H1 (cell line): ENCODE results near the gene RHOH. TPM values are rescaled to one million over a fixed set of nuclear protein-coding genes. Genes with fewer than 3 reads are reported as not detected.

ENCODE experiments used
- CTCF ChIA-PET: fragments of 300-600 bp; sonication (Branson Sonifier 250); formaldehyde crosslinking; loops from one replicate; lab custom pipeline; 2021; ENCODE audit not compliant: partially characterized antibody; lab: Charles Lee
- POLR2A ChIA-PET: fragments of 300-600 bp; sonication (Branson Sonifier 250); formaldehyde crosslinking; loops from one replicate; lab custom pipeline; 2021; ENCODE audit warnings: inconsistent platforms; ENCODE audit not compliant: partially characterized antibody; lab: Charles Lee
- DNase-seq, 2 experiments: peaks; one replicate each; pipeline versions ENCODE4 v3.0.0 to v3.0.0-alpha.2; 2010 to 2022; ENCODE audit warnings: low spot score in 2 of 2, low read depth in 1 of 2, mixed read lengths in 1 of 2
- FAIRE-seq: peaks from 2 replicates; lab custom pipeline; 2011; peaks lifted over from hg19 to GRCh38; lab: Jason Lieb, UNC
- H2AFZ ChIP-seq: 2 replicates; pipeline ENCODE4 v1.8.1; 2012; ENCODE audit warnings: low read length, inconsistent platforms
- H2AK5ac ChIP-seq: 2 replicates; pipeline ENCODE4 v1.6.1; 2013; ENCODE audit warnings: low read depth, low read length
- H2BK120ac ChIP-seq: replicated peaks from 2 replicates; pipeline ENCODE3; 2013; ENCODE audit warnings: low read depth, low read length, inconsistent platforms
- H2BK12ac ChIP-seq: 2 replicates; pipeline ENCODE4 v1.6.1; 2013; ENCODE audit warnings: low read depth, low read length
- H2BK15ac ChIP-seq: 2 replicates; pipeline ENCODE4 v1.6.1; 2013; ENCODE audit warnings: low read length
- H2BK20ac ChIP-seq: 2 replicates; pipeline ENCODE4 v1.6.1; 2013; ENCODE audit warnings: low read length
- H2BK5ac ChIP-seq: 2 replicates; pipeline ENCODE4 v1.6.1; 2013; ENCODE audit warnings: low read depth, low read length
- H3K14ac ChIP-seq: 2 replicates; pipeline ENCODE4 v1.6.1; 2013; ENCODE audit warnings: inconsistent platforms; ENCODE audit not compliant: insufficient read length
- H3K18ac ChIP-seq: 2 replicates; pipeline ENCODE4 v1.6.1; 2013; ENCODE audit warnings: low read length; ENCODE audit errors: extremely low read depth
- H3K23ac ChIP-seq: 2 replicates; pipeline ENCODE4 v1.6.1; 2013; ENCODE audit warnings: inconsistent platforms; ENCODE audit not compliant: insufficient read length
- H3K23me2 ChIP-seq: 2 replicates; pipeline ENCODE4 v1.6.1; 2013; ENCODE audit warnings: low read depth, low read length
- H3K27ac ChIP-seq: 2 replicates; pipeline ENCODE4 v1.6.1; 2011; ENCODE audit warnings: low read depth, low read length, inconsistent platforms
- H3K27me3 ChIP-seq, 4 experiments: replicated peaks in 1 of 4; 1 replicate in 1 of 4; 2 replicates in 3 of 4; pipeline versions ENCODE4 v1.6.1 to v1.8.1; 2011 to 2013; ENCODE audit warnings: low read length in 3 of 4, mild to moderate bottlenecking in 3 of 4, inconsistent platforms in 2 of 4, mixed read lengths in 2 of 4, moderate library complexity in 1 of 4; ENCODE audit not compliant: control insufficient read depth in 3 of 4, insufficient read depth in 3 of 4; ENCODE audit errors: extremely low read depth in 1 of 4
- H3K36me3 ChIP-seq, 4 experiments: 2 replicates each; pipeline versions ENCODE4 v1.6.1 to v1.8.1; 2011 to 2013; ENCODE audit warnings: mild to moderate bottlenecking in 4 of 4, low read length in 3 of 4, moderate library complexity in 2 of 4, control low read depth in 1 of 4, inconsistent platforms in 1 of 4; ENCODE audit not compliant: insufficient read depth in 4 of 4, control insufficient read depth in 2 of 4
- H3K4ac ChIP-seq: replicated peaks from 2 replicates; pipeline ENCODE3; 2013; ENCODE audit warnings: low read length, low read depth, mixed read lengths, inconsistent platforms; ENCODE audit not compliant: insufficient read length
- H3K4me1 ChIP-seq, 4 experiments: replicated peaks in 1 of 4; 1 replicate in 1 of 4; 2 replicates in 3 of 4; pipeline versions ENCODE4 v1.6.1 to v1.8.1; 2011 to 2013; ENCODE audit warnings: low read length in 3 of 4, inconsistent platforms in 2 of 4, mixed read lengths in 1 of 4; ENCODE audit not compliant: insufficient read depth in 4 of 4, control insufficient read depth in 3 of 4
- H3K4me2 ChIP-seq, 2 experiments: 2 replicates each; pipeline versions ENCODE4 v1.6.1 to v1.8.1; 2011 to 2013; ENCODE audit warnings: low read depth in 2 of 2, low read length in 2 of 2, control low read depth in 1 of 2, inconsistent platforms in 1 of 2, mild to moderate bottlenecking in 1 of 2; ENCODE audit not compliant: insufficient read depth in 1 of 2
- H3K4me3 ChIP-seq, 4 experiments: fragments of 200-600, 300-600 bp in 1 of 4; sonication (generic), shearing (Covaris generic), sonication (Bioruptor Twin) in 1 of 4; 2 replicates each; pipeline versions ENCODE4 v1.5.1 to v1.8.1; 2011 to 2016; ENCODE audit warnings: low read length in 4 of 4, low read depth in 3 of 4, control low read depth in 2 of 4, inconsistent platforms in 2 of 4, mild to moderate bottlenecking in 2 of 4, mixed read lengths in 1 of 4, moderate library complexity in 1 of 4; ENCODE audit not compliant: insufficient read depth in 2 of 4; ENCODE audit errors: extremely low read depth in 1 of 4
- H3K56ac ChIP-seq: replicated peaks from 2 replicates; pipeline ENCODE3; 2013; ENCODE audit warnings: low read depth, mild to moderate bottlenecking, mixed read lengths, low read length, inconsistent platforms; ENCODE audit not compliant: insufficient read length
- H3K79me1 ChIP-seq: 2 replicates; pipeline ENCODE4 v1.6.1; 2013; ENCODE audit warnings: low read depth, low read length, control low read depth
- H3K79me2 ChIP-seq, 2 experiments: 2 replicates each; pipeline versions ENCODE4 v1.6.1 to v1.8.1; 2012 to 2013; ENCODE audit warnings: low read length in 2 of 2, mild to moderate bottlenecking in 2 of 2, inconsistent platforms in 1 of 2; ENCODE audit not compliant: insufficient read depth in 2 of 2, control insufficient read depth in 1 of 2
- H3K9ac ChIP-seq, 4 experiments: replicated peaks in 1 of 4; 1 replicate in 1 of 4; 2 replicates in 3 of 4; pipeline versions ENCODE4 v1.6.1 to v1.8.1; 2011 to 2013; ENCODE audit warnings: low read depth in 3 of 4, low read length in 3 of 4, control low read depth in 2 of 4, mild to moderate bottlenecking in 2 of 4, moderate library complexity in 2 of 4, inconsistent platforms in 1 of 4; ENCODE audit errors: extremely low read depth in 1 of 4
- H3K9me3 ChIP-seq, 2 experiments: 2 replicates each; pipeline versions ENCODE4 v1.6.1 to v1.8.1; 2012 to 2013; ENCODE audit warnings: mild to moderate bottlenecking in 2 of 2, moderate library complexity in 2 of 2, control low read depth in 1 of 2, inconsistent platforms in 1 of 2, low read depth in 1 of 2, low read length in 1 of 2, mixed read lengths in 1 of 2; ENCODE audit not compliant: insufficient read depth in 2 of 2
- H4K20me1 ChIP-seq, 2 experiments: replicated peaks in 1 of 2; 2 replicates each; pipeline versions ENCODE3 to v1.8.1; 2011 to 2013; ENCODE audit warnings: inconsistent platforms in 2 of 2, low read length in 2 of 2, mild to moderate bottlenecking in 1 of 2; ENCODE audit not compliant: insufficient read depth in 2 of 2, control insufficient read depth in 1 of 2
- H4K5ac ChIP-seq: 2 replicates; pipeline ENCODE4 v1.6.1; 2013; ENCODE audit warnings: low read length, low read depth, mixed read lengths, inconsistent platforms; ENCODE audit not compliant: insufficient read length
- H4K8ac ChIP-seq: 2 replicates; pipeline ENCODE4 v1.8.0; 2013; ENCODE audit warnings: mild to moderate bottlenecking, moderate library complexity, low read length, inconsistent platforms; ENCODE audit not compliant: insufficient read depth; ENCODE audit errors: extremely low read depth
- H4K91ac ChIP-seq: replicated peaks from 2 replicates; pipeline ENCODE3; 2013; ENCODE audit warnings: low read length, mixed read lengths, inconsistent platforms; ENCODE audit not compliant: insufficient read length
- BRCA1 ChIP-seq: IDR thresholded peaks from 2 replicates; pipeline ENCODE4 v1.6.1; 2012; ENCODE audit warnings: low read depth, low read length, improper control_type of control experiment
- GTF2F1 ChIP-seq: IDR thresholded peaks from 2 replicates; pipeline ENCODE4 v1.6.1; 2012; ENCODE audit warnings: low read depth, low read length, improper control_type of control experiment, borderline replicate concordance
- MAFK ChIP-seq: IDR thresholded peaks from 2 replicates; pipeline ENCODE4 v1.6.1; 2012; ENCODE audit warnings: low read depth, mild to moderate bottlenecking, improper control_type of control experiment, low read length
- POLR2A ChIP-seq, 2 experiments: IDR thresholded peaks; 1 replicate in 1 of 2; 2 replicates in 1 of 2; pipeline ENCODE4 v1.6.1; 2011; ENCODE audit warnings: low read depth in 2 of 2, low read length in 2 of 2, mild to moderate bottlenecking in 2 of 2; ENCODE audit errors: control extremely low read depth in 1 of 2
- RFX5 ChIP-seq: IDR thresholded peaks from 2 replicates; pipeline ENCODE4 v1.6.1; 2011; ENCODE audit warnings: low read depth, low read length, improper control_type of control experiment, borderline replicate concordance
- RNF2 ChIP-seq: fragments of 200-900, 300-1000 bp; sonication (generic); IDR thresholded peaks from 2 replicates; pipeline ENCODE4 v1.7.1; 2016; ENCODE audit warnings: borderline replicate concordance, low read depth, mild to moderate bottlenecking, antibody characterized with exemption, low read length; ENCODE audit not compliant: poor library complexity, severe bottlenecking; ENCODE audit errors: missing control alignments
- SAP30 ChIP-seq: fragments of 300-600 bp; sonication (generic); IDR thresholded peaks from 2 replicates; pipeline ENCODE4 v1.7.1; 2012; ENCODE audit warnings: low read length, moderate library complexity, mild to moderate bottlenecking, inconsistent platforms; ENCODE audit not compliant: insufficient read depth, insufficient replicate concordance
- SIN3A ChIP-seq, 2 experiments: IDR thresholded peaks in 1 of 2; conservative IDR thresholded peaks in 1 of 2; 2 replicates each; pipeline ENCODE4 v1.6.1; 2011 to 2012; ENCODE audit warnings: low read length in 2 of 2, improper control_type of control experiment in 1 of 2, low read depth in 1 of 2, mild to moderate bottlenecking in 1 of 2
- TAF7 ChIP-seq: optimal IDR thresholded peaks from 2 replicates; pipeline ENCODE3; 2011; ENCODE audit warnings: low read depth, mild to moderate bottlenecking, inconsistent platforms, low read length, moderate library complexity, borderline replicate concordance
- YY1 ChIP-seq: IDR thresholded peaks from 2 replicates; pipeline ENCODE4 v1.6.1; 2011; ENCODE audit warnings: low read depth, mild to moderate bottlenecking, low read length
- WGBS, 2 experiments: shearing (Covaris generic) in 1 of 2; methylation state at CpG; one replicate each; pipeline versions ENCODE4 v1.1.6 to v1.1.7; 2013 to 2015; ENCODE audit warnings: low lambda C conversion rate in 2 of 2, mixed read lengths in 2 of 2, inconsistent platforms in 1 of 2, low coverage in 1 of 2, missing lambda C conversion rate in 1 of 2; ENCODE audit not compliant: insufficient replicate concordance in 2 of 2, insufficient coverage in 1 of 2, insufficient read length in 1 of 2; ENCODE audit errors: extremely low coverage in 1 of 2, missing lambda C conversion rate in 1 of 2; 5-methylcytosine and 5-hydroxymethylcytosine counted together
- polyA plus RNA-seq, 7 experiments: library from polyadenylated mRNA; depleted of rRNA in 3 of 7; stranded (reverse) in 5 of 7; unstranded in 2 of 7; fragments of >200 nt in 5 of 7; fragments of 200-250 nt in 2 of 7; gene quantifications; 1 replicate in 5 of 7; 2 replicates in 1 of 7; 4 replicates in 1 of 7; pipeline versions ENCODE4 v1.2.1 to v1.2.3, GENCODE V29; 2011 to 2013; ENCODE audit warnings: missing spikeins in 2 of 7, mixed read lengths in 2 of 7
- total RNA-seq: library from RNA; stranded (reverse); fragmentation: NEBNext Ultra II Directional; extraction: Animal tissue kit (Norgen Biotek cat#: 25700); gene quantifications from 2 replicates; pipeline ENCODE4 v1.2.1, GENCODE V29; 2021

RHOH gene
- total and polyA plus RNA-seq, 2 of the 8 experiments (the other 6 are each of a cell fraction or from before 2014, with no cell fraction given), result 5.9 to 6.9 TPM

- H3K9ac ChIP-seq, result no peak overlapping the region
- FAIRE-seq (no peak), DNase-seq (no peak)
- no peak overlapping the region for H3K56ac ChIP-seq
- H3K18ac ChIP-seq, result no peak overlapping the region
- no peak overlapping the region for H2BK12ac ChIP-seq
- no peak overlapping the region for H3K4ac ChIP-seq
- H2BK20ac ChIP-seq, result no peak overlapping the region
- H2AFZ ChIP-seq, result no peak overlapping the region
- TF ChIP-seq GTF2F1, result no peak
- no peak for TF ChIP-seq TAF7
- TF ChIP-seq RFX5, result no peak
- no peak for TF ChIP-seq POLR2A (IDR thresholded peaks at IDR 0.05; ENCODE audit: control extremely low read depth in 1 of 2, low read depth in 2 of 2, low read length in 2 of 2)
- no peak for TF ChIP-seq MAFK
- no peak for TF ChIP-seq SIN3A (conservative IDR thresholded peaks at IDR 0.05 in 1 of 2, IDR thresholded peaks at IDR 0.05 in 1 of 2; ENCODE audit: low read depth in 1 of 2, low read length in 2 of 2)
- no peak for TF ChIP-seq RNF2
- TF ChIP-seq SAP30, result no peak
- TF ChIP-seq YY1, result no peak
- TF ChIP-seq BRCA1, result no peak
- H3K27ac ChIP-seq, result no peak overlapping the region
- no peaks in the 10 kb centered on the region for H3K4me1 ChIP-seq
- H3K14ac ChIP-seq, result no peak overlapping the region
- H2AK5ac ChIP-seq, result no peak overlapping the region
- H2BK120ac ChIP-seq, result no peak overlapping the region
- H4K8ac ChIP-seq, result no peak overlapping the region
- H2BK15ac ChIP-seq, result no peak overlapping the region
- no peak overlapping the region for H4K91ac ChIP-seq
- no peak overlapping the region for H3K4me3 ChIP-seq
- no peaks in the 10 kb centered on the region for H4K20me1 ChIP-seq
- no peak overlapping the region for H3K23ac ChIP-seq
- no peaks in the 10 kb centered on the region; a peak in 1 of 8 replicates for H3K36me3 ChIP-seq
- no peaks in the 10 kb centered on the region for H3K9me3 ChIP-seq
- H3K79me1 ChIP-seq, result no peaks in the 10 kb centered on the region; the same call in 1 of the 2 replicates
- no peak overlapping the region for H2BK5ac ChIP-seq
- CTCF ChIA-PET, result interaction anchor here (0.6 to 1.5 kb wide), 5 partner anchors 15 to 194 kb away, joined by 3 read pairs; no protein-coding TSS in a partner anchor
- 96% methylated on average over 4 of the region's 4 CpGs; no CpG with 5 or more reads in 1 of the 2 experiments for WGBS, 2 experiments
- H3K23me2 ChIP-seq, result no peaks in the 10 kb centered on the region
- POLR2A ChIA-PET, result interaction anchor here (0.7 to 1.2 kb wide), 3 partner anchors 21 to 184 kb away, joined by 3 to 5 read pairs (median 3); partner anchors contain the start of gene N4BP2
- no peaks in the 10 kb centered on the region for H3K79me2 ChIP-seq
- no peak overlapping the region for H3K4me2 ChIP-seq
- H4K5ac ChIP-seq, result no peak overlapping the region
- no peaks in the 10 kb centered on the region for H3K27me3 ChIP-seq
Measured at GRCh38 chr4:40240040-40240653, 43.3 kb downstream of the RHOH start.
